ENCODE measurements around the gene THRSP. TPM values are rescaled to one million over a fixed set of nuclear protein-coding genes. Genes with fewer than 3 reads are reported as not detected.
A peak's percentile ranks its signal among the peaks of the same experiment; 100 is the strongest.
"Not testable (repeated sequence)": the region's sequence is repeated elsewhere in the genome, so short reads cannot be mapped to it uniquely, and the experiment has no call there.

Gene THRSP
- total RNA-seq, 4 donors from 2014 or later = not detected

GRCh38 chr11:78071717-78072116 is 8.1 kb downstream of the THRSP start:
- Histone ChIP-seq H3K27ac (no peak overlapping the region), H3K4me3 (no peak overlapping the region), H3K4me1 (peaks cover 0 to 24% (median 6%) of the 10 kb centered on the region in 4 donors), H3K36me3 (peaks cover 0 to 24% (median 2%) of the 10 kb centered on the region in 4 donors), H3K9me3 (no peaks in the 10 kb centered on the region), H3K27me3 (no peaks in the 10 kb centered on the region)
- intact Hi-C loops (cut with DNase I; ENCODE audit: low total_unique reads) (no loop called here), in situ Hi-C loops (cut with MboI; ENCODE audit: low pct_ligation_motif_present in 1 of 4, low pct_unique_long_range_greater_than_20kb in 1 of 4, low sequenced_read_pairs in 3 of 4) (no loop called here)
- no peak for DNase-seq
- 68 to 78% methylated on average over 3 of the region's 3 CpGs for WGBS, 2 donors (ENCODE audit: low coverage in 1 of 2)
- TF ChIP-seq CTCF (IDR thresholded peaks at IDR 0.05) (no peak), EP300 (IDR thresholded peaks at IDR 0.05; ENCODE audit: low read depth) (no peak), POLR2A (IDR thresholded peaks at IDR 0.05) (no peak), POLR2AphosphoS5 (IDR thresholded peaks at IDR 0.05) (no peak)

- DNase-seq = no peak
- peaks cover 0 to 24% (median 2%) of the 10 kb centered on the region in 4 donors for H3K36me3 ChIP-seq
- H3K4me1 ChIP-seq = peaks cover 5 to 31% (median 10%) of the 10 kb centered on the region in 4 donors
- intact Hi-C loops (cut with DNase I; ENCODE audit: low total_unique reads) (no loop called here), in situ Hi-C loops (cut with MboI; ENCODE audit: low pct_ligation_motif_present in 1 of 4, low pct_unique_long_range_greater_than_20kb in 1 of 4, low sequenced_read_pairs in 3 of 4) (no loop called here)
- H3K4me3 ChIP-seq = no peak overlapping the region
- H3K27ac ChIP-seq = no peak overlapping the region
- WGBS, 2 donors (ENCODE audit: low coverage in 1 of 2) = 89 to 93% methylated on average over 3 to 4 of the region's 4 CpGs
- no peaks in the 10 kb centered on the region for H3K27me3 ChIP-seq
- TF ChIP-seq EP300 (IDR thresholded peaks at IDR 0.05; ENCODE audit: low read depth) = no peak
- TF ChIP-seq POLR2AphosphoS5 (IDR thresholded peaks at IDR 0.05) = no peak
- no peak for TF ChIP-seq POLR2A (IDR thresholded peaks at IDR 0.05)
- TF ChIP-seq CTCF (IDR thresholded peaks at IDR 0.05) = no peak
- no peaks in the 10 kb centered on the region for H3K9me3 ChIP-seq
These were observed 8.8 kb downstream of the THRSP start for GRCh38 chr11:78072455-78072854.

GRCh38 chr11:78074756-78075155 is 11.1 kb downstream of the THRSP start:
- TF ChIP-seq CTCF (IDR thresholded peaks at IDR 0.05) = no peak
- TF ChIP-seq POLR2AphosphoS5 (IDR thresholded peaks at IDR 0.05) = no peak
- peaks cover 15 to 41% (median 23%) of the 10 kb centered on the region in 4 donors for H3K4me1 ChIP-seq
- no peaks in the 10 kb centered on the region for H3K27me3 ChIP-seq
- intact Hi-C loops (cut with DNase I; ENCODE audit: low total_unique reads) (no loop called here), in situ Hi-C loops (cut with MboI; ENCODE audit: low pct_ligation_motif_present in 1 of 4, low pct_unique_long_range_greater_than_20kb in 1 of 4, low sequenced_read_pairs in 3 of 4) (no loop called here)
- no peaks in the 10 kb centered on the region for H3K9me3 ChIP-seq
- no peak overlapping the region for H3K27ac ChIP-seq
- DNase-seq = no peak
- 82 to 100% methylated on average over 1 to 6 of the region's 6 CpGs for WGBS, 2 donors (ENCODE audit: low coverage in 1 of 2)
- H3K36me3 ChIP-seq = peaks cover 0 to 16% (median 2%) of the 10 kb centered on the region in 4 donors
- no peak overlapping the region for H3K4me3 ChIP-seq

GRCh38 chr11:78076733-78077403 is 13.2 kb downstream of the THRSP start:
- no peak for DNase-seq
- H3K4me3 ChIP-seq = no peak overlapping the region
- in situ Hi-C loops (cut with MboI; ENCODE audit: low pct_ligation_motif_present in 1 of 4, low pct_unique_long_range_greater_than_20kb in 1 of 4, low sequenced_read_pairs in 3 of 4) = no loop called here

DNA sequence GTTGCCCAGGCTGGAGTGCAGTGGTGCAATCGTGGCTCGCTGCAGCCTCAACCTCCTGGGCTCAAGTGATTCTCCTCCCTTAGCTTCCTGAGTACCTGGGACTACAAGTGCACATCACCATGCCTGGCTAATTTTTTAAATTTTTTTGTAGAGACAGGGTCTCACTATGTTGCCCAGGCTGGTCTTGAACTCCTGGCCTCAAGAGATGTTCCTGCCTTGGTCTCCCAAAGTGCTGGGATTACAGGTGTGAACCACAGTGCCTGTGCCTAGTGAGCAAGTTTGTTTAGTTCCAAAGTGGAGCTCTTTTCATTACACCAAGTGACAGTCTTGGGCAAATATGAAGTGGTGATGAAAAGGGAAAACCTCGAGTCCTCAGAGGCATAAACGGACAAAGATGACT is 13.9 kb downstream of the THRSP start:
- intact Hi-C loops (cut with DNase I; ENCODE audit: low total_unique reads); in situ Hi-C loops (cut with MboI; ENCODE audit: low pct_ligation_motif_present in 1 of 4, low pct_unique_long_range_greater_than_20kb in 1 of 4, low sequenced_read_pairs in 3 of 4); H3K36me3 ChIP-seq; DNase-seq; H3K27me3 ChIP-seq; H3K9me3 ChIP-seq; H3K27ac ChIP-seq: not testable (repeated sequence)
- peaks cover 15 to 48% (median 23%) of the 10 kb centered on the region in 4 donors for H3K4me1 ChIP-seq
- WGBS, 2 donors (ENCODE audit: low coverage in 1 of 2) = 60 to 74% methylated on average over 1 to 4 of the region's 4 CpGs
- peak overlapping the region in 1 of 4 donors; percentile 93 for H3K4me3 ChIP-seq

More at GRCh38 chr11:78076733-78077403, 13.2 kb downstream of the THRSP start:
- TF ChIP-seq POLR2AphosphoS5 (IDR thresholded peaks at IDR 0.05) (no peak), POLR2A (IDR thresholded peaks at IDR 0.05) (no peak), CTCF (IDR thresholded peaks at IDR 0.05) (no peak), EP300 (IDR thresholded peaks at IDR 0.05; ENCODE audit: low read depth) (no peak)
- H3K9me3 ChIP-seq = no peaks in the 10 kb centered on the region
- H3K4me1 ChIP-seq = peaks cover 15 to 48% (median 23%) of the 10 kb centered on the region in 4 donors
- intact Hi-C loops (cut with DNase I; ENCODE audit: low total_unique reads) = no loop called here
- 69 to 70% methylated on average over 5 to 6 of the region's 6 CpGs for WGBS, 2 donors (ENCODE audit: low coverage in 1 of 2)
- peaks cover 0 to 5% (median 0%) of the 10 kb centered on the region in 4 donors for H3K36me3 ChIP-seq
- H3K27me3 ChIP-seq = no peaks in the 10 kb centered on the region
- H3K27ac ChIP-seq = no peak overlapping the region
